Transverse colon (tissue), 4 donors: ENCODE data around the gene CRHBP. TPM values are rescaled to one million over a fixed set of nuclear protein-coding genes. Genes with fewer than 3 reads are reported as not detected.

Experiments
- DNase-seq: peaks from one replicate; pipeline ENCODE4 v3.0.0-alpha.2; 2019
- H3K27ac ChIP-seq, 4 donors: fragments of 200-600 bp; sonication (generic); 2 replicates each; pipeline ENCODE4 v1.5.1; 2016 to 2018; ENCODE audit warnings: inconsistent platforms in 4 of 4
- H3K27me3 ChIP-seq: fragments of 200-600 bp; sonication (generic); 2 replicates; pipeline ENCODE4 v1.5.1; 2017; ENCODE audit warnings: inconsistent platforms
- H3K36me3 ChIP-seq, 4 donors: fragments of 200-600 bp; sonication (generic); 2 replicates each; pipeline ENCODE4 v1.5.1; 2017 to 2019; ENCODE audit warnings: inconsistent platforms in 4 of 4
- H3K4me1 ChIP-seq, 4 donors: fragments of 200-600 bp; sonication (generic); 2 replicates each; pipeline ENCODE4 v1.5.1; 2017 to 2020; ENCODE audit warnings: inconsistent platforms in 4 of 4
- H3K4me3 ChIP-seq, 4 donors: fragments of 200-600 bp; sonication (generic); 1 replicate in 1 of 4; 2 replicates in 3 of 4; pipeline versions ENCODE4 v1.5.1 to v1.6.1; 2017 to 2019; ENCODE audit warnings: inconsistent platforms in 4 of 4
- H3K9me3 ChIP-seq, 2 donors: fragments of 200-600 bp; sonication (generic); 2 replicates each; pipeline ENCODE4 v1.5.1; 2017 to 2019; ENCODE audit warnings: inconsistent platforms in 2 of 2
- EP300 ChIP-seq: sonication (generic); formaldehyde crosslinking; IDR thresholded peaks from one replicate; pipeline ENCODE4 v1.6.1; 2017; ENCODE audit warnings: antibody characterized with exemption, low read depth
- POLR2A ChIP-seq: fragments of 450-650 bp; IDR thresholded peaks from one replicate; pipeline ENCODE4 v1.6.1; 2016; ENCODE audit warnings: antibody characterized with exemption, mild to moderate bottlenecking, moderate library complexity
- POLR2AphosphoS5 ChIP-seq, 3 donors: sonication (generic); formaldehyde crosslinking; IDR thresholded peaks; one replicate each; pipeline ENCODE4 v1.6.1; 2016; ENCODE audit warnings: antibody characterized with exemption in 3 of 3
- WGBS, 2 donors: methylation state at CpG; one replicate each; pipeline ENCODE4 v1.1.5; 2018; ENCODE audit warnings: low coverage in 1 of 2; 5-methylcytosine and 5-hydroxymethylcytosine counted together
- in situ Hi-C, 4 donors: fragments of 200-750 bp; cut with MboI; loops; one replicate each; pipeline versions ENCODE4 v1.15.0 to v1.15.1; 2017; ENCODE audit warnings: low sequenced_read_pairs in 3 of 4, low pct_ligation_motif_present in 1 of 4, low pct_unique_long_range_greater_than_20kb in 1 of 4
- intact Hi-C: fragments of 100-400 bp; cut with DNase I; formaldehyde crosslinking; loops from one replicate; pipeline ENCODE4 v1.15.1; 2023; ENCODE audit warnings: low total_unique reads
- total RNA-seq, 4 donors: library from RNA; depleted of rRNA; stranded (reverse); fragments of >200 nt; gene quantifications; one replicate each; pipeline ENCODE4 v1.1.0, GENCODE V29; 2016
- TF ChIP-seq, protein P1 (sequence below), 5 experiments: fragments of 200-600 bp in 3 of 5; fragments of 450-650 bp in 2 of 5; sonication (generic) in 3 of 5; IDR thresholded peaks; 1 replicate in 2 of 5; 2 replicates in 3 of 5; pipeline ENCODE4 v1.5.1; 2016 to 2017; ENCODE audit warnings: antibody characterized with exemption in 5 of 5, inconsistent platforms in 3 of 5, mild to moderate bottlenecking in 2 of 5, moderate library complexity in 1 of 5

Gene CRHBP
- total RNA-seq, 4 donors from 2014 or later, result 0.79 TPM; not detected in 3

DNA sequence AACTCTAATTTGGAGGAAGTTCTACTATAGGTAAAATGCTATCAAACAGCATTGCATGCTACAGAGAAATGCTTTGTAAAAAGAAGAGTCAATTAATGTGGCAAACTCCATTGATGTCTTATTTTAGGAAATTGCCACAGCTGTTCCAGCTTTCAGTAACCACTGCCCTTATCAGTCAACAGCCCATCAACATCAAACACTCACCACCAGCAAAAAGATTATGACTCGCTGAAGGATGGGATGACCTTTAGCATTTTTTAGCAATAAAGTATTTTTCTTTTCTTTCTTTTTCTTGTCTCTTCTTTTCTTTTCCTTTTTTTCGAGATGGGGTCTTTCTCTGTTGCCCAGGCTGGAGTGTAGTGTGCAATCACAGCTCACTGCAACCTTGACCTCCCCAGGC, 26.0 kb downstream of the CRHBP start:
- Histone ChIP-seq H3K27me3 (no peaks in the 10 kb centered on the region), H3K4me1 (no peaks in the 10 kb centered on the region), H3K9me3 (no peaks in the 10 kb centered on the region), H3K4me3 (no peak overlapping the region), H3K36me3 (no peaks in the 10 kb centered on the region), H3K27ac (no peak overlapping the region)
- no peak for DNase-seq
- in situ Hi-C loops (no loop called here), intact Hi-C loops (no loop called here)
- TF ChIP-seq POLR2A (no peak), POLR2AphosphoS5 (IDR thresholded peaks at IDR 0.05) (no peak), EP300 (no peak)
- TF ChIP-seq, protein P1, sequence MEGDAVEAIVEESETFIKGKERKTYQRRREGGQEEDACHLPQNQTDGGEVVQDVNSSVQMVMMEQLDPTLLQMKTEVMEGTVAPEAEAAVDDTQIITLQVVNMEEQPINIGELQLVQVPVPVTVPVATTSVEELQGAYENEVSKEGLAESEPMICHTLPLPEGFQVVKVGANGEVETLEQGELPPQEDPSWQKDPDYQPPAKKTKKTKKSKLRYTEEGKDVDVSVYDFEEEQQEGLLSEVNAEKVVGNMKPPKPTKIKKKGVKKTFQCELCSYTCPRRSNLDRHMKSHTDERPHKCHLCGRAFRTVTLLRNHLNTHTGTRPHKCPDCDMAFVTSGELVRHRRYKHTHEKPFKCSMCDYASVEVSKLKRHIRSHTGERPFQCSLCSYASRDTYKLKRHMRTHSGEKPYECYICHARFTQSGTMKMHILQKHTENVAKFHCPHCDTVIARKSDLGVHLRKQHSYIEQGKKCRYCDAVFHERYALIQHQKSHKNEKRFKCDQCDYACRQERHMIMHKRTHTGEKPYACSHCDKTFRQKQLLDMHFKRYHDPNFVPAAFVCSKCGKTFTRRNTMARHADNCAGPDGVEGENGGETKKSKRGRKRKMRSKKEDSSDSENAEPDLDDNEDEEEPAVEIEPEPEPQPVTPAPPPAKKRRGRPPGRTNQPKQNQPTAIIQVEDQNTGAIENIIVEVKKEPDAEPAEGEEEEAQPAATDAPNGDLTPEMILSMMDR (IDR thresholded peaks at IDR 0.05), result no peak
- 44 to 75% methylated on average over 2 of the region's 2 CpGs for WGBS, 2 donors

DNA sequence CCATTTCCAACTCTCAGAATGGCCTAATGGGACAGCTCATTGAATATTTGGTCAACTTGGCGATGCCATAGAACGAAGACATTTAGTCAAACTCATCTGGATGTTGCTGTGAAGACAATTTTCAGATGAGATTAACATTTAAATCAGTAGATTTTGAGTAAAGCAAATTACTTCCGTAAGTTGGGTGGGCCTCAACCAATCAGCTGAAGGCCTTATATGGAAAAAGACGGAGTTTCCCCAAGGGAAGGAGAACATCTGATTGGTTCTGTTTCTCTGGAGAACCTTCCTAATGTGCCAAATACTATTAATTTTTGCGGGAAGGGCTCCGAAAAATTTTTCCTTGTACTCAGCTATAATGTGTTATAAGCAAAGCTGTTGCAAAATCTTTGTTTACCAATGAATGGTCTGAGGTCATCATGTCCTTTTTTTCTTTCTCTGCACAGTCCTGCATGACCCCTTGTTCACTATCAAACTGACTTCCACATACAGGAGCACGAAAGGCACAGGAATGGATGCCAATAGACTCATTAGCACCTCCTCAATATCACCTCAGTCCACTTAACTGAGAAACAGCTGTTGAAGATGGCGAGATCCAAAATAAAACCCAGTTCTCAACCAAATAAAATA, 27.8 kb downstream of the CRHBP start:
- intact Hi-C loops, result no loop called here
- no peaks in the 10 kb centered on the region for H3K27me3 ChIP-seq

DNA sequence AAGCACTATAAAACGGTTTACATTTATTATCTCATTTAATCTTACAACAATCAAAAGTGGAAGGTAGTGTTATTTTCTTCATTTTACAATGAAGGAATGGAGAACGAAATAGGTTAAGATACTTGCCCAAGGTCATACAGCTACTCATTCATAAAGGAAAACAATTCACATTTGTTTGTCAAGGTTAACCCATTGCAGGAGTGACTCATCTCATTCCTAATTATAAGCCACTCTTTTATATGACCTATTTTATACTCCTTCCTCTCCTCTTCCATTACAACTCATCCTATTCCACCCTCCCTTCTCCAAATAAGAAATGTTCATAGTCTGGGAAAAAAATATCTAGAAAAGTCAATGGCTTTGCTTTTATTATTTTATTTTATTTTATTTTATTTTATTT, 29.6 kb downstream of the CRHBP start:
- no peaks in the 10 kb centered on the region for H3K9me3 ChIP-seq
- 51 to 75% methylated on average over 2 of the region's 2 CpGs for WGBS, 2 donors
- no peak overlapping the region for H3K4me3 ChIP-seq
- no peaks in the 10 kb centered on the region for H3K4me1 ChIP-seq
- H3K27me3 ChIP-seq, result no peaks in the 10 kb centered on the region
- no peak for DNase-seq
- in situ Hi-C loops (no loop called here), intact Hi-C loops (no loop called here)
- no peak overlapping the region for H3K27ac ChIP-seq
- no peaks in the 10 kb centered on the region for H3K36me3 ChIP-seq
- TF ChIP-seq POLR2A, result no peak

More for the DNA sequence above, 27.8 kb downstream of the CRHBP start:
- no peak overlapping the region for H3K4me3 ChIP-seq
- DNase-seq, result no peak
- no peaks in the 10 kb centered on the region for H3K9me3 ChIP-seq
- 85% methylated on average over 4 to 8 of the region's 8 CpGs for WGBS, 2 donors
- no peaks in the 10 kb centered on the region for H3K4me1 ChIP-seq
- H3K27ac ChIP-seq, result no peak overlapping the region
- in situ Hi-C loops, result no loop called here
- TF ChIP-seq POLR2AphosphoS5 (IDR thresholded peaks at IDR 0.05) (no peak), EP300 (no peak), POLR2A (no peak)
- TF ChIP-seq, protein P1 (IDR thresholded peaks at IDR 0.05), result no peak
- no peaks in the 10 kb centered on the region for H3K36me3 ChIP-seq

DNA sequence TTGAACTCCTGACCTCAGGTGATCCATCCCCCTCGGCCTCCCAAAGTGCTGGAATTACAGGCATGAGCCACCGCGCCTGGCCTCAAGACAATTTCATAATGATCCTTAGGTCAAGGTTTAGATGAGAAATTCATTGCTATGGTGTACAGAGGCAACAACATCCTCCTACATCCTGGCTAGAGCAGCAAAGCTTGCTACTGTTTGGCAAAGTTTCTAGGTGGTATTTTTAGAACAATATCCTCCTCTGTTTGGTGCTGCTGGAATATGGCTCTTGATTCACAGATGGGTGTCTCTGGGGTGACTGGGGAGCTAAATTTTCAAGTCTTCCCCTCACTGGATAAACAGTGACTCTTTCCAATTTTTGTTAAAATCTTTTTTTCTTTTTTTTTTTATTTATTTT, 30.6 kb downstream of the CRHBP start:
- no peak for TF ChIP-seq POLR2A
- no peak for TF ChIP-seq EP300
- no peak for TF ChIP-seq POLR2AphosphoS5 (IDR thresholded peaks at IDR 0.05)
- TF ChIP-seq, protein P1 (IDR thresholded peaks at IDR 0.05), result no peak
- Histone ChIP-seq H3K9me3 (no peaks in the 10 kb centered on the region), H3K27ac (no peak overlapping the region), H3K4me1 (no peaks in the 10 kb centered on the region), H3K36me3 (no peaks in the 10 kb centered on the region), H3K4me3 (no peak overlapping the region), H3K27me3 (no peaks in the 10 kb centered on the region)
- DNase-seq, result no peak
- intact Hi-C loops, result no loop called here
- in situ Hi-C loops, result no loop called here
- 93% methylated on average over 3 of the region's 3 CpGs; no CpG with 5 or more reads in 1 of the 2 donors for WGBS, 2 donors
